MM.1S (cell line): ENCODE data around the gene MACROD2.

Source experiments
- DNase-seq: peaks from one replicate; pipeline ENCODE4 v3.0.0-alpha.2; 2015
- H2AFZ ChIP-seq: fragments of 300-600 bp; sonication (generic); 2 replicates; pipeline ENCODE4 v1.6.0; 2016; ENCODE audit warnings: antibody characterized with exemption, low read length
- H3F3A ChIP-seq: fragments of 300-600 bp; sonication (generic); 2 replicates; pipeline ENCODE4 v1.6.1; 2016; ENCODE audit warnings: mild to moderate bottlenecking, antibody characterized with exemption, low read length, moderate library complexity, mixed read lengths; ENCODE audit not compliant: insufficient read depth
- H3K27ac ChIP-seq: fragments of 300-600 bp; sonication (generic); 2 replicates; pipeline ENCODE4 v1.5.1; 2016; ENCODE audit warnings: mild to moderate bottlenecking, low read length
- H3K27me3 ChIP-seq: fragments of 300-600 bp; sonication (generic); replicated peaks from 2 replicates; pipeline ENCODE4 v1.6.0; 2016; ENCODE audit warnings: low read length; ENCODE audit not compliant: insufficient read depth
- H3K36me3 ChIP-seq: fragments of 300-600 bp; sonication (generic); replicated peaks from 2 replicates; pipeline ENCODE4 v1.6.1; 2016; ENCODE audit warnings: mild to moderate bottlenecking, low read length, mixed read lengths; ENCODE audit not compliant: insufficient read depth
- H3K4me1 ChIP-seq: fragments of 300-600 bp; sonication (generic); 2 replicates; pipeline ENCODE4 v1.6.1; 2016; ENCODE audit warnings: low read length, mixed read lengths
- H3K4me2 ChIP-seq: fragments of 300-600 bp; sonication (generic); 2 replicates; pipeline ENCODE4 v1.6.0; 2016; ENCODE audit warnings: low read depth, low read length
- H3K4me3 ChIP-seq: fragments of 300-600 bp; sonication (generic); 2 replicates; pipeline ENCODE4 v1.5.1; 2016; ENCODE audit warnings: low read length, mixed read lengths
- H3K79me2 ChIP-seq: fragments of 300-600 bp; sonication (generic); 2 replicates; pipeline ENCODE4 v1.6.1; 2016; ENCODE audit warnings: mixed run types, low read length, mixed read lengths
- H3K9ac ChIP-seq: fragments of 300-600 bp; sonication (generic); 2 replicates; pipeline ENCODE4 v1.6.1; 2016; ENCODE audit warnings: low read length, mixed read lengths
- H3K9me2 ChIP-seq: fragments of 300-600 bp; sonication (generic); replicated peaks from 2 replicates; pipeline ENCODE4 v1.6.1; 2016; ENCODE audit warnings: mild to moderate bottlenecking, low read length, mixed read lengths; ENCODE audit not compliant: insufficient read depth
- H3K9me3 ChIP-seq: fragments of 300-600 bp; sonication (generic); replicated peaks from 2 replicates; pipeline ENCODE4 v1.6.1; 2016; ENCODE audit warnings: mild to moderate bottlenecking, low read length, mixed read lengths; ENCODE audit not compliant: insufficient read depth
- H4K20me1 ChIP-seq: fragments of 300-600 bp; sonication (generic); 2 replicates; pipeline ENCODE4 v1.6.1; 2016; ENCODE audit warnings: mild to moderate bottlenecking, low read length, moderate library complexity, mixed read lengths; ENCODE audit not compliant: insufficient read depth
- EZH2 ChIP-seq: fragments of 300-600 bp; sonication (generic); optimal IDR thresholded peaks from 2 replicates; pipeline ENCODE3; 2017; ENCODE audit warnings: low read depth, mild to moderate bottlenecking, antibody characterized with exemption, low read length, mixed read lengths
- EZH2phosphoT487 ChIP-seq: fragments of 300-600 bp; sonication (generic); IDR thresholded peaks from 2 replicates; pipeline ENCODE4 v1.6.1; 2018; ENCODE audit warnings: antibody characterized with exemption, low read length
- TF ChIP-seq, protein P1 (sequence below): fragments of 300-600 bp; sonication (generic); IDR thresholded peaks from 2 replicates; pipeline ENCODE4 v1.5.1; 2016; ENCODE audit warnings: antibody characterized with exemption, low read length, mixed read lengths

Gene MACROD2

DNA sequence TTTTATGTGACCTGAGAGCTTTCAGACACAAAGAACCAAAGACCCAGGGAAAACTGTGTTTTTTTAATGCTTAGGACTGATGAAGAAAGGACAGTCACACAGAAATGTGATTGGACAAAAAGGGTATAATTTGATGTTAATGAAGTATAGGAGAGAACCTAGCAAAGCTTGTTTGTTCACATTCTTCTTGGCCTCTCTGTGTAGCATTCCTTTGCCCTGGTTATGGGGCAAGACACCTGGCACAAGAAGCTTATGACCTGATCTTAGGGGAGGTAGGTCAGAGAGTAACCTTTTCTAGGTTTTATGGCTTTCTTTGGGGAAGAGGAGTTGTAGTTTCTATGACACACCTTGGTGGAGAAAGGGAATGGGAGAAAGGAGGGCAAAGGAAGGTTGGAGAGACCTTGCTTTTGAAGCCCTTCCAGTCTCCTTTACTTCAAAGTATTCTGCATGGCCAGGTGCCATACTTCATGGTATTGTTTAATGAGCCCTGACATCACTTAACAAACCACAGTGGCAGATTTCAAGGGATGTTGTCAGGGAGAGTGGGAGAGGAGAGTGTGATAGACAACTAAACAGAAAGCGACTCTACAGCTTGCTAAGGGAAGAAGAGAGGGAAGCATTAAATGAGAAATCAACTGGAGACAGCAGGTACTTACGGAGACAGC, 1043.9 kb downstream of the MACROD2 start:
- H3K36me3 ChIP-seq = no peaks in the 10 kb centered on the region
- H3K4me3 ChIP-seq = no peak overlapping the region
- H3F3A ChIP-seq = no peaks in the 10 kb centered on the region
- no peak for DNase-seq
- H3K27me3 ChIP-seq = no peaks in the 10 kb centered on the region
- no peak overlapping the region for H3K4me2 ChIP-seq
- no peaks in the 10 kb centered on the region for H3K4me1 ChIP-seq
- TF ChIP-seq EZH2phosphoT487 (no peak), EZH2 (no peak)
- TF ChIP-seq, protein P1, sequence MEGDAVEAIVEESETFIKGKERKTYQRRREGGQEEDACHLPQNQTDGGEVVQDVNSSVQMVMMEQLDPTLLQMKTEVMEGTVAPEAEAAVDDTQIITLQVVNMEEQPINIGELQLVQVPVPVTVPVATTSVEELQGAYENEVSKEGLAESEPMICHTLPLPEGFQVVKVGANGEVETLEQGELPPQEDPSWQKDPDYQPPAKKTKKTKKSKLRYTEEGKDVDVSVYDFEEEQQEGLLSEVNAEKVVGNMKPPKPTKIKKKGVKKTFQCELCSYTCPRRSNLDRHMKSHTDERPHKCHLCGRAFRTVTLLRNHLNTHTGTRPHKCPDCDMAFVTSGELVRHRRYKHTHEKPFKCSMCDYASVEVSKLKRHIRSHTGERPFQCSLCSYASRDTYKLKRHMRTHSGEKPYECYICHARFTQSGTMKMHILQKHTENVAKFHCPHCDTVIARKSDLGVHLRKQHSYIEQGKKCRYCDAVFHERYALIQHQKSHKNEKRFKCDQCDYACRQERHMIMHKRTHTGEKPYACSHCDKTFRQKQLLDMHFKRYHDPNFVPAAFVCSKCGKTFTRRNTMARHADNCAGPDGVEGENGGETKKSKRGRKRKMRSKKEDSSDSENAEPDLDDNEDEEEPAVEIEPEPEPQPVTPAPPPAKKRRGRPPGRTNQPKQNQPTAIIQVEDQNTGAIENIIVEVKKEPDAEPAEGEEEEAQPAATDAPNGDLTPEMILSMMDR = no peak
- no peaks in the 10 kb centered on the region for H3K9me3 ChIP-seq
- no peak overlapping the region for H2AFZ ChIP-seq
- H3K9me2 ChIP-seq = no peaks in the 10 kb centered on the region
- H3K27ac ChIP-seq = no peak overlapping the region
- no peaks in the 10 kb centered on the region for H3K79me2 ChIP-seq
- H3K9ac ChIP-seq = no peak overlapping the region
- H4K20me1 ChIP-seq = no peaks in the 10 kb centered on the region

DNA sequence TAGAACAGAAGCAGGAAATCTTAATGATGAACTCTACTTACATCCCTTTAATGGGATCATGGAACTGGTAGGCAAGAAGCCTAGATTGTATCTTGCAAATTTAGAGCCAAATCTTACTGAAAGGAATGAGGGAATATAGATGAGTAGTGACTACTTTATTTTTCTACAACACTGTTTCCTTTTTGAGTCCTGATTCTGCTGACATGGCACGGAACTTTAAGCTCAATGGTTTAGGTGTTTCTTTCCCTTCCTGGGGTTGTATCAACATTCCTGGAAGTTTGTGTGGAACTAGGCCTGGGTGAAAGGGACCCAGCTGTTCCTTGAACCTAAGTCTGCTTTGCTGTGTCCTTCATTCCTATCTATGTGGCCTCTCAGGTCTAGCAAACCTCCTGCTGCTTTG, 1047.4 kb downstream of the MACROD2 start:
- Histone ChIP-seq H2AFZ (no peak overlapping the region), H3K9ac (no peak overlapping the region), H3K4me2 (no peak overlapping the region), H3K4me3 (no peak overlapping the region), H4K20me1 (no peaks in the 10 kb centered on the region), H3K79me2 (no peaks in the 10 kb centered on the region), H3K27me3 (no peaks in the 10 kb centered on the region), H3F3A (no peaks in the 10 kb centered on the region), H3K36me3 (no peaks in the 10 kb centered on the region), H3K4me1 (no peaks in the 10 kb centered on the region), H3K9me3 (no peaks in the 10 kb centered on the region), H3K9me2 (no peaks in the 10 kb centered on the region), H3K27ac (no peak overlapping the region)
- DNase-seq = no peak
- TF ChIP-seq, protein P1 = no peak
- TF ChIP-seq EZH2phosphoT487 (no peak), EZH2 (no peak)

DNA sequence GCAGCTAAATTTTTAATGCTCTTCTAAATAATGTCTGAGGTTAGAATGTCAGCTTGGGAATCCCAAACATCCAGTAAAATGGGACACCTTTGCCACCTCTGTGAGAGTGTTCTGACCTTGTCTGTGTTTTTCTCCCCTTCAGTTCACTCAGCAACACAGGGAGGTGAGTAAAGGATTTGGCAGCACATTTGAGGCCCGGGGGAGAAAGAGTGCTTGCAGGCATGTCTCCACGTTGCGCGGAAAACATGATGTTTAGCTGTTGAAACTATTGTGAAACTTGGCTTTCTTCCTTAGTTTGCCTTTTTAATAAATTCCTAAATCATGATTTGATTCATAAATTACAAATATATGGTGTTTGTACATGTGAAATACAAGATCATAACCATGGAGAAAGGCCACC, 1049.9 kb downstream of the MACROD2 start:
- Histone ChIP-seq H3K4me2 (no peak overlapping the region), H3K4me3 (no peak overlapping the region), H3K27ac (no peak overlapping the region), H4K20me1 (no peaks in the 10 kb centered on the region), H2AFZ (no peak overlapping the region), H3K36me3 (no peaks in the 10 kb centered on the region), H3K9me2 (no peaks in the 10 kb centered on the region), H3K27me3 (no peaks in the 10 kb centered on the region), H3K4me1 (no peaks in the 10 kb centered on the region), H3K9ac (no peak overlapping the region), H3F3A (no peaks in the 10 kb centered on the region), H3K79me2 (no peaks in the 10 kb centered on the region), H3K9me3 (no peaks in the 10 kb centered on the region)
- no peak for DNase-seq
- TF ChIP-seq, protein P1 = no peak
- no peak for TF ChIP-seq EZH2
